ENCODE data around the gene CSF2RB. TPM values are rescaled to one million over a fixed set of nuclear protein-coding genes. Genes with fewer than 3 reads are reported as not detected.

CSF2RB gene
- total RNA-seq, 1 donor from 2014 or later: 30.1 TPM

- peaks cover 19% of the 10 kb centered on the region for H3K9me3 ChIP-seq
- no peak overlapping the region for H3K27ac ChIP-seq
- H3K27me3 ChIP-seq (ENCODE audit: low read depth): no peaks in the 10 kb centered on the region
- TF ChIP-seq, protein P1, sequence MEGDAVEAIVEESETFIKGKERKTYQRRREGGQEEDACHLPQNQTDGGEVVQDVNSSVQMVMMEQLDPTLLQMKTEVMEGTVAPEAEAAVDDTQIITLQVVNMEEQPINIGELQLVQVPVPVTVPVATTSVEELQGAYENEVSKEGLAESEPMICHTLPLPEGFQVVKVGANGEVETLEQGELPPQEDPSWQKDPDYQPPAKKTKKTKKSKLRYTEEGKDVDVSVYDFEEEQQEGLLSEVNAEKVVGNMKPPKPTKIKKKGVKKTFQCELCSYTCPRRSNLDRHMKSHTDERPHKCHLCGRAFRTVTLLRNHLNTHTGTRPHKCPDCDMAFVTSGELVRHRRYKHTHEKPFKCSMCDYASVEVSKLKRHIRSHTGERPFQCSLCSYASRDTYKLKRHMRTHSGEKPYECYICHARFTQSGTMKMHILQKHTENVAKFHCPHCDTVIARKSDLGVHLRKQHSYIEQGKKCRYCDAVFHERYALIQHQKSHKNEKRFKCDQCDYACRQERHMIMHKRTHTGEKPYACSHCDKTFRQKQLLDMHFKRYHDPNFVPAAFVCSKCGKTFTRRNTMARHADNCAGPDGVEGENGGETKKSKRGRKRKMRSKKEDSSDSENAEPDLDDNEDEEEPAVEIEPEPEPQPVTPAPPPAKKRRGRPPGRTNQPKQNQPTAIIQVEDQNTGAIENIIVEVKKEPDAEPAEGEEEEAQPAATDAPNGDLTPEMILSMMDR (IDR thresholded peaks at IDR 0.05): no peak
- H3K4me1 ChIP-seq: no peaks in the 10 kb centered on the region
- intact Hi-C loops (cut with DNase I): no loop called here
- no peak for DNase-seq
- no peak for ATAC-seq
- H3K4me3 ChIP-seq: no peak overlapping the region
- no peaks in the 10 kb centered on the region for H3K36me3 ChIP-seq
Observed at GRCh38 chr22:36881504-36882245, 31.8 kb upstream of the CSF2RB start.

DNA sequence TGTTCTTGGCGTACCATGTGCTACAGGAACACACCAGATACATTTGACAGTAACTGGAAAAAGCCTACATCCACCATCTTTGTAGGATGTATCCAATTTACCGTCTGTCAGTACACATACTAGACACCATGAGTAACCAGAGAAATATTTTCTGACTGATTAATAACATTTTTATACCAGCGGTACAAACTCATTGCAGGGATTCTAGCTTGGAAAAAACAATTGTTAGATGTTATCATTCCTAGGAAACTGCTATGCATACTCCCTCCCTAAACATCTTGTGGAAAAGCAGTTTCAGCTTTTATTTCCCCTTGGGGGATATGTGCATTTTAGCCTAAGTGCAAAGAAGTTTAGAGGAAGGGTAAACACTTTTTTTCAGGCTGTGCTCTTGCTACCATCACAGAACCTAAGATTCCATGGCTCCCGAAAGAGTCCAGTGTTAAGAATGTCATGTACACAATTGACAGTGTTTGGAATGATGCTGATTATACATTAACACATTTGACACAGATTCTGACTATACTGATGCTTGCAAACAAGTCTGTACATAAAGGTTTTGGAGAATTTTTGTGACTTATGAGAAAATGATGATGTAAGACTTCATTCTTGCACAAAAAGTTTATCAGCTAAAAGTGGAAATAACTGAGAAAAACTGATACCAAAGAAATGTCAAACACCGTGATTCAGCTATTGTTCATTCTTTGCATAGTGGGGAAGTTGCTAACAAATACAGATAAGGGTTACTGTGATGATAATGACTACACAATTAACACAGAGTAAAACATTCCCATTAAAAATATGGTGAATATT lies 28.9 kb upstream of the CSF2RB start:
- Histone ChIP-seq H3K4me3 (no peak overlapping the region), H3K27me3 (ENCODE audit: low read depth) (no peaks in the 10 kb centered on the region), H3K27ac (no peak overlapping the region), H3K9me3 (peaks cover 19% of the 10 kb centered on the region), H3K36me3 (no peaks in the 10 kb centered on the region), H3K4me1 (no peaks in the 10 kb centered on the region)
- intact Hi-C loops (cut with DNase I): no loop called here
- no peak for DNase-seq
- no peak for ATAC-seq
- TF ChIP-seq, protein P1 (IDR thresholded peaks at IDR 0.05): no peak

DNA sequence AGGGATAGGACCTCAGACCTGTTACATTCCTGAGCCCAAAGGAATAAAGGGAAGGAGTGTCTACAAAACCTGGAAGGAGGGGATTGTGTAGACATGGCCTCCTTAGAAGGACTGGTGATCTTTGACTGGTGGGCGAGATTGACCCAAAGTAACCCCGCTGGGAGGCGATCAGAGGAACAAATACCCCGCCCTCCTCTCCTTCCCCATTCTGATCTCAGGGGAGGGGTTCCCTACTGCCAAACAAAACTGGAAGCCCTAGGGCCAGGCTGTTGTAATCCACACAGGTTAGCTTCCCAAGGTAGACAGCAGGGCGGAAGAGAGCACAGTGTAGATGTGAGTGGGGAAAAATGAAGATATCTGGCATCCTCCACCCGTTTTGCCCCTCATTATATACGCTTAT lies 28.0 kb upstream of the CSF2RB start:
- intact Hi-C loops (cut with DNase I): no loop called here
- H3K4me3 ChIP-seq: no peak overlapping the region
- no peak overlapping the region for H3K27ac ChIP-seq
- H3K4me1 ChIP-seq: no peaks in the 10 kb centered on the region
- TF ChIP-seq, protein P1 (IDR thresholded peaks at IDR 0.05): no peak
- ATAC-seq: peak; percentile 36 to 56
- peaks cover 19% of the 10 kb centered on the region for H3K9me3 ChIP-seq
- H3K27me3 ChIP-seq (ENCODE audit: low read depth): no peaks in the 10 kb centered on the region
- no peaks in the 10 kb centered on the region for H3K36me3 ChIP-seq
- no peak for DNase-seq

- Histone ChIP-seq H3K4me3 (no peak overlapping the region), H3K27ac (no peak overlapping the region), H3K4me1 (no peaks in the 10 kb centered on the region), H3K36me3 (no peaks in the 10 kb centered on the region), H3K9me3 (peaks cover 17% of the 10 kb centered on the region), H3K27me3 (ENCODE audit: low read depth) (no peaks in the 10 kb centered on the region)
- TF ChIP-seq, protein P1 (IDR thresholded peaks at IDR 0.05): no peak
- intact Hi-C loops (cut with DNase I): no loop called here
- ATAC-seq (no peak), DNase-seq (no peak)
Observed at GRCh38 chr22:36886016-36886415, 27.4 kb upstream of the CSF2RB start.

GRCh38 chr22:36887162-36887561 lies 26.3 kb upstream of the CSF2RB start:
- ATAC-seq (no peak), DNase-seq (no peak)
- H3K4me1 ChIP-seq: no peaks in the 10 kb centered on the region
- H3K27ac ChIP-seq: no peak overlapping the region
- TF ChIP-seq, protein P1 (IDR thresholded peaks at IDR 0.05): no peak
- no peak overlapping the region for H3K4me3 ChIP-seq
- no peaks in the 10 kb centered on the region for H3K27me3 ChIP-seq (ENCODE audit: low read depth)
- no peaks in the 10 kb centered on the region for H3K36me3 ChIP-seq
- peaks cover 8% of the 10 kb centered on the region for H3K9me3 ChIP-seq
- intact Hi-C loops (cut with DNase I): no loop called here

Data from lower lobe of right lung (tissue), 2 donors.